Measurements from ENCODE around the gene ATP8A2. TPM values are rescaled to one million over a fixed set of nuclear protein-coding genes. Genes with fewer than 3 reads are reported as not detected.

The ATP8A2 gene
- polyA plus RNA-seq, 1 donor from 2014 or later, result 11.9 TPM

- Histone ChIP-seq H3K27me3 (ENCODE audit: insufficient read depth, low read depth, low read length) (no peaks in the 10 kb centered on the region), H3K27ac (ENCODE audit: low read length) (no peak overlapping the region), H4K20me1 (ENCODE audit: insufficient read depth) (no peaks in the 10 kb centered on the region), H3K9me2 (ENCODE audit: insufficient read depth, low read length) (no peaks in the 10 kb centered on the region), H3K79me2 (replicated peaks; ENCODE audit: insufficient read depth, low read length) (no peaks in the 10 kb centered on the region), H3K4me2 (ENCODE audit: low read length) (no peak overlapping the region), H2AFZ (ENCODE audit: low read depth, low read length) (no peak overlapping the region), H3K9me3 (ENCODE audit: low read length) (no peaks in the 10 kb centered on the region), H3K9ac (ENCODE audit: low read length) (no peak overlapping the region), H3K4me3 (ENCODE audit: low read length) (no peak overlapping the region), H3F3A (ENCODE audit: insufficient read depth, low read length, poor library complexity, severe bottlenecking) (no peaks in the 10 kb centered on the region), H3K36me3 (ENCODE audit: insufficient read depth, low read length) (no peaks in the 10 kb centered on the region)
- TF ChIP-seq RAD21 (conservative IDR thresholded peaks at IDR 0.05), result no peak
These were observed 638.9 kb downstream of the ATP8A2 start for GRCh38 chr13:26010487-26011207.

- H3F3A ChIP-seq (ENCODE audit: insufficient read depth, low read length, poor library complexity, severe bottlenecking), result no peaks in the 10 kb centered on the region
- no peak overlapping the region for H3K4me2 ChIP-seq (ENCODE audit: low read length)
- H3K9me3 ChIP-seq (ENCODE audit: low read length), result no peaks in the 10 kb centered on the region
- H3K27me3 ChIP-seq (ENCODE audit: insufficient read depth, low read depth, low read length), result no peaks in the 10 kb centered on the region
- no peaks in the 10 kb centered on the region for H4K20me1 ChIP-seq (ENCODE audit: insufficient read depth)
- no peaks in the 10 kb centered on the region for H3K9me2 ChIP-seq (ENCODE audit: insufficient read depth, low read length)
- no peaks in the 10 kb centered on the region for H3K79me2 ChIP-seq (replicated peaks; ENCODE audit: insufficient read depth, low read length)
- no peak overlapping the region for H3K4me3 ChIP-seq (ENCODE audit: low read length)
- no peak for TF ChIP-seq RAD21 (conservative IDR thresholded peaks at IDR 0.05)
- TF ChIP-seq POLR2AphosphoS5 (IDR thresholded peaks at IDR 0.05), result no peak
- no peaks in the 10 kb centered on the region for H3K36me3 ChIP-seq (ENCODE audit: insufficient read depth, low read length)
- no peak overlapping the region for H3K9ac ChIP-seq (ENCODE audit: low read length)
- H2AFZ ChIP-seq (ENCODE audit: low read depth, low read length), result no peak overlapping the region
- no peak overlapping the region for H3K27ac ChIP-seq (ENCODE audit: low read length)
These were observed 639.4 kb downstream of the ATP8A2 start for GRCh38 chr13:26011208-26011573.

DNA sequence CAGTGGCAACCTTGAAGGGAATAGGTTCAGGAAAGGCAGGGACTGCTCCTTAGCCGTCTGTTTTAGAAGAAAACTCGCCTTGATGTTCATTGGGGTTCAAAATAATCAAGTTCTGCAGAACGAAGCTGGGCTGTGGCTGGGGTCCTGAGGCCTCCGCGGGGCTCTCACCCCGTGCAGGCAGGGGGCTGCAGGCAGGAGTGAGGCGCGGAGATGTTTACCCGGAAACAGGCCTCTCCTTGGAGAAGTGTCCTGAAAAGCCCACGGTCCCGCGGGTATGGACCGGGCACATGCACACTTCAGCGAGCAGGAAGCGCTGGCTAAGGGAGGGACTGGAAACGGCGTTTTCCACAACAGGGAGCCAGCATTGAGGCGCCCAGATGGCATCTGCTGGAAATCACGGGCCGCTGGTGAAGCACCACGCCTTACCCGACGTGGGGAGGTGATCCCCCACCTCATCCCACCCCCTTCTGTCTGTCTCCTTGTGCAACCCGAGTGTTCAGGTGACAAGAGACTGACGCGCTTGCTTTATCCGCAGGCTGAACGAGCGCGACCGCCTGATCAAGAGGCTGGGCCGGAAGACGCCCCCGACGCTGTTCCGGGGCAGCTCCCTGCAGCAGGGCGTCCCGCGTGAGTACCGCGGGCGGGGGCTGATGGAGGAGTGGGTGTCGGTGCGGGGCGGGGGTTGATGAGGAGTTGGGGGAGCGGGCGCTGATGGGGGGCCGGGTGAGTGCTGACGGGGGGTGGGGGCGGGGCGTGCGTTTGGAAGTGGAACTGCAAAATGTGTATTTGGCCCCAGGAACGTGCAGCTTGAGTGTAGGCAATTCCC, 640.4 kb downstream of the ATP8A2 start:
- no peaks in the 10 kb centered on the region for H3K36me3 ChIP-seq (ENCODE audit: insufficient read depth, low read length)
- TF ChIP-seq TAF1 (IDR thresholded peaks at IDR 0.05; ENCODE audit: low read depth) (no peak), POLR2AphosphoS5 (IDR thresholded peaks at IDR 0.05) (no peak), CTCF (IDR thresholded peaks at IDR 0.05; ENCODE audit: poor library complexity, severe bottlenecking) (no peak), EZH2 (IDR thresholded peaks at IDR 0.05; ENCODE audit: borderline replicate concordance, insufficient read depth, low read length, poor library complexity, severe bottlenecking) (no peak), SMC3 (conservative IDR thresholded peaks at IDR 0.05; ENCODE audit: poor library complexity) (no peak), RAD21 (conservative IDR thresholded peaks at IDR 0.05) (no peak), EP300 (conservative IDR thresholded peaks at IDR 0.05; ENCODE audit: poor library complexity, severe bottlenecking) (no peak), MXI1 (conservative IDR thresholded peaks at IDR 0.05; ENCODE audit: poor library complexity, severe bottlenecking) (no peak)
- TF ChIP-seq, protein P1, sequence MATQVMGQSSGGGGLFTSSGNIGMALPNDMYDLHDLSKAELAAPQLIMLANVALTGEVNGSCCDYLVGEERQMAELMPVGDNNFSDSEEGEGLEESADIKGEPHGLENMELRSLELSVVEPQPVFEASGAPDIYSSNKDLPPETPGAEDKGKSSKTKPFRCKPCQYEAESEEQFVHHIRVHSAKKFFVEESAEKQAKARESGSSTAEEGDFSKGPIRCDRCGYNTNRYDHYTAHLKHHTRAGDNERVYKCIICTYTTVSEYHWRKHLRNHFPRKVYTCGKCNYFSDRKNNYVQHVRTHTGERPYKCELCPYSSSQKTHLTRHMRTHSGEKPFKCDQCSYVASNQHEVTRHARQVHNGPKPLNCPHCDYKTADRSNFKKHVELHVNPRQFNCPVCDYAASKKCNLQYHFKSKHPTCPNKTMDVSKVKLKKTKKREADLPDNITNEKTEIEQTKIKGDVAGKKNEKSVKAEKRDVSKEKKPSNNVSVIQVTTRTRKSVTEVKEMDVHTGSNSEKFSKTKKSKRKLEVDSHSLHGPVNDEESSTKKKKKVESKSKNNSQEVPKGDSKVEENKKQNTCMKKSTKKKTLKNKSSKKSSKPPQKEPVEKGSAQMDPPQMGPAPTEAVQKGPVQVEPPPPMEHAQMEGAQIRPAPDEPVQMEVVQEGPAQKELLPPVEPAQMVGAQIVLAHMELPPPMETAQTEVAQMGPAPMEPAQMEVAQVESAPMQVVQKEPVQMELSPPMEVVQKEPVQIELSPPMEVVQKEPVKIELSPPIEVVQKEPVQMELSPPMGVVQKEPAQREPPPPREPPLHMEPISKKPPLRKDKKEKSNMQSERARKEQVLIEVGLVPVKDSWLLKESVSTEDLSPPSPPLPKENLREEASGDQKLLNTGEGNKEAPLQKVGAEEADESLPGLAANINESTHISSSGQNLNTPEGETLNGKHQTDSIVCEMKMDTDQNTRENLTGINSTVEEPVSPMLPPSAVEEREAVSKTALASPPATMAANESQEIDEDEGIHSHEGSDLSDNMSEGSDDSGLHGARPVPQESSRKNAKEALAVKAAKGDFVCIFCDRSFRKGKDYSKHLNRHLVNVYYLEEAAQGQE (IDR thresholded peaks at IDR 0.05; ENCODE audit: borderline replicate concordance), result no peak
- no peak overlapping the region for H3K9ac ChIP-seq (ENCODE audit: low read length)
- no peaks in the 10 kb centered on the region for H3K79me2 ChIP-seq (replicated peaks; ENCODE audit: insufficient read depth, low read length)
- H3K27me3 ChIP-seq (ENCODE audit: insufficient read depth, low read depth, low read length), result no peaks in the 10 kb centered on the region
- no peaks in the 10 kb centered on the region for H4K20me1 ChIP-seq (ENCODE audit: insufficient read depth)
- H3F3A ChIP-seq (ENCODE audit: insufficient read depth, low read length, poor library complexity, severe bottlenecking), result no peaks in the 10 kb centered on the region
- no peak overlapping the region for H3K4me3 ChIP-seq (ENCODE audit: low read length)
- H3K9me3 ChIP-seq (ENCODE audit: low read length), result no peaks in the 10 kb centered on the region
- H3K9me2 ChIP-seq (ENCODE audit: insufficient read depth, low read length), result no peaks in the 10 kb centered on the region
- H2AFZ ChIP-seq (ENCODE audit: low read depth, low read length), result no peak overlapping the region
- no peak overlapping the region for H3K27ac ChIP-seq (ENCODE audit: low read length)
- no peak overlapping the region for H3K4me2 ChIP-seq (ENCODE audit: low read length)
